Measurements from ENCODE around the gene SLC6A16.

- TF ChIP-seq REST (IDR thresholded peaks at IDR 0.05; ENCODE audit: insufficient replicate concordance, low read depth) (no peak), CTCF (IDR thresholded peaks at IDR 0.05; ENCODE audit: insufficient read depth, low read length) (no peak), GABPA (IDR thresholded peaks at IDR 0.05; ENCODE audit: low read depth) (no peak), POLR2AphosphoS5 (IDR thresholded peaks at IDR 0.05; ENCODE audit: low read depth) (no peak)
Measured at GRCh38 chr19:49255674-49256073, 69.3 kb downstream of the SLC6A16 start.

All from HL-60 (cell line).